ENCODE results near the gene DDX25.

DDX25 gene

DNA sequence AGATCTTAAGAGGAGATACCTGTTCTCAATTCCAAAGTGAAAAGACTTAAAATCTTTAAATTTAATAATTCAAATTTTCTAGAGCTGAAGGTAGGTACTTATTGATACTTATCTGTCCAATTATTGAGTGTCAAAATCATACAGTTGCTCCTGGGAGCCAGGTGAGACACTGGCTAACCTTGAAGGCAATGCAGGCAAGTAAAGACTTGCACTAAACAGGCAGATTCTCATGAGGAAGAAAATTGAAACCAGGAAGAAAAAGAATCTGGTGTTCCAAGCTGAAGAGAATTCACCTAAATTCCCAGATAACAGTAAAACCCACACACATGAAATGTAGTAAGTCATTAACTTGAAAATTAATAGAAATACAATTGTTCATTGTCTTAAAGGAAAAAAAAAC lies 71.8 kb downstream of the DDX25 start:
- Mint-ChIP-seq H3K4me3 (no peak overlapping the region), H3K9me3 (no peaks in the 10 kb centered on the region), H3K4me1 (peaks cover 4% of the 10 kb centered on the region), H3K27me3 (ENCODE audit: low read depth, poor library complexity) (no peaks in the 10 kb centered on the region), H3K27ac (no peak overlapping the region), H3K36me3 (ENCODE audit: low read depth) (peaks cover 77% of the 10 kb centered on the region)
- no peak for DNase-seq
- TF ChIP-seq, protein P1, sequence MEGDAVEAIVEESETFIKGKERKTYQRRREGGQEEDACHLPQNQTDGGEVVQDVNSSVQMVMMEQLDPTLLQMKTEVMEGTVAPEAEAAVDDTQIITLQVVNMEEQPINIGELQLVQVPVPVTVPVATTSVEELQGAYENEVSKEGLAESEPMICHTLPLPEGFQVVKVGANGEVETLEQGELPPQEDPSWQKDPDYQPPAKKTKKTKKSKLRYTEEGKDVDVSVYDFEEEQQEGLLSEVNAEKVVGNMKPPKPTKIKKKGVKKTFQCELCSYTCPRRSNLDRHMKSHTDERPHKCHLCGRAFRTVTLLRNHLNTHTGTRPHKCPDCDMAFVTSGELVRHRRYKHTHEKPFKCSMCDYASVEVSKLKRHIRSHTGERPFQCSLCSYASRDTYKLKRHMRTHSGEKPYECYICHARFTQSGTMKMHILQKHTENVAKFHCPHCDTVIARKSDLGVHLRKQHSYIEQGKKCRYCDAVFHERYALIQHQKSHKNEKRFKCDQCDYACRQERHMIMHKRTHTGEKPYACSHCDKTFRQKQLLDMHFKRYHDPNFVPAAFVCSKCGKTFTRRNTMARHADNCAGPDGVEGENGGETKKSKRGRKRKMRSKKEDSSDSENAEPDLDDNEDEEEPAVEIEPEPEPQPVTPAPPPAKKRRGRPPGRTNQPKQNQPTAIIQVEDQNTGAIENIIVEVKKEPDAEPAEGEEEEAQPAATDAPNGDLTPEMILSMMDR (IDR thresholded peaks at IDR 0.05) = no peak

DNA sequence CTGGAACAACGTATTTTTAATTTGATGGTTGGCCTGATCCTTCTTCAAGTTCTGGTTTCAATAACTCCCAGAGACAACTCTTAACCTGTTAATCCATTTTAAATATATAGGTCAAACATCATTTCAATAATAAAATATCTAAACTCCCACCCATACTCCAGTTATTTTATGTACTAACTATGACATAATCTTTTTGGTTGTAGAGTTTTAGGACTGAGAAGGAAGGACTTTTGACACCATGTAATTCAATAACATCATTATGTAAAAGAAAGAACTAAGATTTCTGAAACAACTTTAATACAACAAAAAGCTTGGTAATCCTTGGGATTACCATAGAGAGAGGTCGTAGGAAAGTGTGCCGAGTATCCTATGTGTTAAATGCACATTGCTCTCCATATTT lies 73.0 kb downstream of the DDX25 start:
- Mint-ChIP-seq H3K4me1 (peaks cover 4% of the 10 kb centered on the region), H3K27me3 (ENCODE audit: low read depth, poor library complexity) (no peaks in the 10 kb centered on the region)

DNA sequence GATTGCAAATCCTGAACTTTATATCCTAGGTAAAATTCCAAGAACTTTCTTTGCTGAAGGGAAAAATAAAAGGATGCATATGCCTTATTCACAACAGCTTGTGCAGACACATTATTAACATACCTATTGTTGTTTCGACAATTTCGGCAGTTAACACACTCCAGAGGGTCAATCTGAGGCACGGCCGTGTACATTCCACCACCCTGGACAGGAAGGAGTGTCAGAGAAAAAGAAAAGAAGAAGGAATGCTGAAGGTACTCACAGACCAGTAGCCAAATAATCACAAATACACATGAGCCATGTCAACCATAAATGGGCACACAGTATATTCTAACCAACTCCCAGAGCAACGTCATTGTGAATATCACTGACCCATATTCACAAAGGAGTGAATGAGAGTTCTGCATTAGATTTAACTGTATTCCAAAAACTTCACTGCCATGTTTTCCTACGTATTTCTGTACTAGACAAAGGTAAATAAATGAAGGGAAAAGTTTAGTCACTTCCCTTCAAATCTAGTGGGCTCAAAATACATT lies 73.9 kb downstream of the DDX25 start:
- H3K27ac Mint-ChIP-seq = no peak overlapping the region
- H3K27me3 Mint-ChIP-seq (ENCODE audit: low read depth, poor library complexity) = no peaks in the 10 kb centered on the region
- no peaks in the 10 kb centered on the region for H3K9me3 Mint-ChIP-seq
- DNase-seq = no peak
- peaks cover 4% of the 10 kb centered on the region for H3K4me1 Mint-ChIP-seq
- no peak overlapping the region for H3K4me3 Mint-ChIP-seq
- H3K36me3 Mint-ChIP-seq (ENCODE audit: low read depth) = peaks cover 73% of the 10 kb centered on the region
- TF ChIP-seq, protein P1 (IDR thresholded peaks at IDR 0.05) = no peak

More for the DNA sequence above, 73.0 kb downstream of the DDX25 start:
- peaks cover 72% of the 10 kb centered on the region for H3K36me3 Mint-ChIP-seq (ENCODE audit: low read depth)
- H3K4me3 Mint-ChIP-seq = no peak overlapping the region
- no peak for DNase-seq
- H3K27ac Mint-ChIP-seq = no peak overlapping the region
- no peaks in the 10 kb centered on the region for H3K9me3 Mint-ChIP-seq
- TF ChIP-seq, protein P1 (IDR thresholded peaks at IDR 0.05) = no peak
